H9 (cell line): Measurements from ENCODE around the gene ERC1. TPM values are rescaled to one million over a fixed set of nuclear protein-coding genes. Genes with fewer than 3 reads are reported as not detected.

ENCODE experiments used
- DNase-seq: peaks from one replicate; pipeline ENCODE4 v3.0.0-alpha.2; 2017
- H2AFZ ChIP-seq: one replicate; pipeline ENCODE4 v1.6.1; 2013; ENCODE audit warnings: mild to moderate bottlenecking, low read length, control low read depth, moderate library complexity
- H2AK5ac ChIP-seq: 2 replicates; pipeline ENCODE4 v1.6.1; 2013; ENCODE audit warnings: low read length, control low read depth, mixed read lengths; ENCODE audit not compliant: insufficient read length
- H2BK120ac ChIP-seq: one replicate; pipeline ENCODE4 v1.6.1; 2013; ENCODE audit warnings: low read depth, mild to moderate bottlenecking, low read length, control low read depth, inconsistent platforms; ENCODE audit not compliant: poor library complexity, severe bottlenecking
- H2BK12ac ChIP-seq: 2 replicates; pipeline ENCODE4 v1.6.1; 2013; ENCODE audit warnings: low read length, control low read depth, mixed read lengths, low read depth; ENCODE audit not compliant: insufficient read length
- H2BK15ac ChIP-seq: 2 replicates; pipeline ENCODE4 v1.6.1; 2013; ENCODE audit warnings: low read depth, low read length, control low read depth
- H2BK20ac ChIP-seq: one replicate; pipeline ENCODE4 v1.6.1; 2013; ENCODE audit warnings: low read depth, mild to moderate bottlenecking, low read length, control low read depth, inconsistent platforms; ENCODE audit not compliant: poor library complexity, severe bottlenecking
- H2BK5ac ChIP-seq: 2 replicates; pipeline ENCODE4 v1.6.1; 2013; ENCODE audit warnings: low read length, control low read depth, mixed read lengths; ENCODE audit not compliant: insufficient read length
- H3K14ac ChIP-seq: 2 replicates; pipeline ENCODE4 v1.6.1; 2013; ENCODE audit warnings: low read length, control low read depth; ENCODE audit not compliant: insufficient read depth
- H3K18ac ChIP-seq: 2 replicates; pipeline ENCODE4 v1.6.1; 2013; ENCODE audit warnings: low read depth, mild to moderate bottlenecking, mixed read lengths, low read length, control low read depth; ENCODE audit not compliant: insufficient read length
- H3K23ac ChIP-seq: 2 replicates; pipeline ENCODE4 v1.6.1; 2013; ENCODE audit warnings: low read length, control low read depth, mixed read lengths, low read depth; ENCODE audit not compliant: insufficient read length
- H3K23me2 ChIP-seq: 2 replicates; pipeline ENCODE4 v1.6.1; 2013; ENCODE audit warnings: low read depth, mild to moderate bottlenecking, mixed read lengths, low read length, control low read depth; ENCODE audit not compliant: insufficient read length, poor library complexity, severe bottlenecking
- H3K27ac ChIP-seq: 2 replicates; pipeline ENCODE4 v1.5.1; 2013; ENCODE audit warnings: low read length, control low read depth, mixed read lengths, low read depth; ENCODE audit not compliant: insufficient read length
- H3K27me3 ChIP-seq: 2 replicates; pipeline ENCODE4 v1.6.1; 2013; ENCODE audit warnings: low read length, control low read depth, inconsistent platforms; ENCODE audit not compliant: insufficient read depth
- H3K4ac ChIP-seq: 2 replicates; pipeline ENCODE4 v1.6.1; 2013; ENCODE audit warnings: low read depth, mild to moderate bottlenecking, control low read depth, inconsistent platforms, low read length, moderate library complexity
- H3K4me1 ChIP-seq: 2 replicates; pipeline ENCODE4 v1.6.1; 2013; ENCODE audit warnings: low read length, control low read depth, inconsistent platforms; ENCODE audit not compliant: insufficient read depth
- H3K4me2 ChIP-seq: 2 replicates; pipeline ENCODE4 v1.6.1; 2013; ENCODE audit warnings: low read length, control low read depth, mixed read lengths; ENCODE audit not compliant: insufficient read length, insufficient read depth
- H3K56ac ChIP-seq: 2 replicates; pipeline ENCODE4 v1.6.1; 2013; ENCODE audit warnings: low read depth, mild to moderate bottlenecking, mixed read lengths, low read length, control low read depth; ENCODE audit not compliant: insufficient read length
- H3K79me1 ChIP-seq: 2 replicates; pipeline ENCODE4 v1.6.1; 2013; ENCODE audit warnings: low read depth, mild to moderate bottlenecking, moderate library complexity, low read length, control low read depth, inconsistent platforms; ENCODE audit not compliant: insufficient read depth, poor library complexity, severe bottlenecking
- H3K79me2 ChIP-seq: 2 replicates; pipeline ENCODE4 v1.6.1; 2013; ENCODE audit warnings: low read length, control low read depth, inconsistent platforms; ENCODE audit not compliant: insufficient read depth
- H3K9ac ChIP-seq: 2 replicates; pipeline ENCODE4 v1.6.1; 2013; ENCODE audit warnings: low read length, control low read depth, mixed read lengths; ENCODE audit not compliant: insufficient read length; ENCODE audit errors: extremely low read depth
- H3K9me3 ChIP-seq: one replicate; pipeline ENCODE4 v1.6.1; 2013; ENCODE audit warnings: low read depth, low read length, inconsistent platforms; ENCODE audit not compliant: control insufficient read depth
- H3T11ph ChIP-seq: one replicate; pipeline ENCODE4 v1.6.1; 2013; ENCODE audit warnings: mild to moderate bottlenecking, low read length, control low read depth, inconsistent platforms
- H4K20me1 ChIP-seq: one replicate; pipeline ENCODE4 v1.6.1; 2013; ENCODE audit not compliant: control insufficient read depth, insufficient read length, insufficient read depth
- H4K5ac ChIP-seq: 2 replicates; pipeline ENCODE4 v1.6.1; 2013; ENCODE audit warnings: low read depth, mild to moderate bottlenecking, mixed read lengths, low read length, control low read depth; ENCODE audit not compliant: insufficient read length
- H4K8ac ChIP-seq: replicated peaks from 2 replicates; pipeline ENCODE4 v1.6.1; 2013; ENCODE audit warnings: low read length, control low read depth, mixed read lengths, low read depth; ENCODE audit not compliant: insufficient read length
- H4K91ac ChIP-seq: 2 replicates; pipeline ENCODE4 v1.6.1; 2013; ENCODE audit warnings: low read depth, mild to moderate bottlenecking, moderate library complexity, mixed read lengths, low read length, control low read depth; ENCODE audit not compliant: insufficient read length
- H3K27ac Mint-ChIP-seq, 3 experiments: 2 replicates in 2 of 3; 3 replicates in 1 of 3; pipeline ENCODE4 v1.8.0; 2020 to 2021; ENCODE audit warnings: mixed read lengths in 3 of 3, mild to moderate bottlenecking in 1 of 3, moderate library complexity in 1 of 3
- H3K27me3 Mint-ChIP-seq: 2 replicates; pipeline ENCODE4 v1.8.0; 2021; ENCODE audit warnings: low read depth, mild to moderate bottlenecking, moderate library complexity, mixed read lengths
- H3K36me3 Mint-ChIP-seq, 3 experiments: 2 replicates in 2 of 3; 3 replicates in 1 of 3; pipeline ENCODE4 v1.8.0; 2020 to 2021; ENCODE audit warnings: low read depth in 3 of 3, mixed read lengths in 3 of 3; ENCODE audit not compliant: insufficient read depth in 1 of 3
- H3K4me1 Mint-ChIP-seq, 2 experiments: 2 replicates each; pipeline ENCODE4 v1.8.0; 2020; ENCODE audit warnings: mixed read lengths in 2 of 2
- H3K4me3 Mint-ChIP-seq, 2 experiments: 2 replicates in 1 of 2; 3 replicates in 1 of 2; pipeline ENCODE4 v1.8.0; 2020 to 2021; ENCODE audit warnings: mild to moderate bottlenecking in 2 of 2, mixed read lengths in 2 of 2, moderate library complexity in 1 of 2
- H3K9me3 Mint-ChIP-seq, 2 experiments: 2 replicates in 1 of 2; 3 replicates in 1 of 2; pipeline ENCODE4 v1.8.0; 2020; ENCODE audit warnings: mild to moderate bottlenecking in 2 of 2, mixed read lengths in 2 of 2, moderate library complexity in 1 of 2
- WGBS: extraction: QIAGEN DNeasy Blood & Tissue Kit; methylation state at CpG from one replicate; pipeline ENCODE4 v1.1.7; 2013; ENCODE audit warnings: missing lambda C conversion rate, low lambda C conversion rate, mixed read lengths; ENCODE audit not compliant: insufficient read length; ENCODE audit errors: extremely low coverage; 5-methylcytosine and 5-hydroxymethylcytosine counted together
- total RNA-seq: library from RNA; stranded (reverse); gene quantifications from 2 replicates; pipeline ENCODE4 v1.2.1, GENCODE V29; 2021
- TF ChIP-seq, protein P1 (sequence below): fragments of 200-600 bp; sonication (generic); conservative IDR thresholded peaks from 3 replicates; pipeline ENCODE4 v1.8.0; 2021; ENCODE audit warnings: antibody characterized with exemption, mild to moderate bottlenecking

Gene ERC1
- total RNA-seq, 1 experiment from 2014 or later: 51.2 TPM

DNA sequence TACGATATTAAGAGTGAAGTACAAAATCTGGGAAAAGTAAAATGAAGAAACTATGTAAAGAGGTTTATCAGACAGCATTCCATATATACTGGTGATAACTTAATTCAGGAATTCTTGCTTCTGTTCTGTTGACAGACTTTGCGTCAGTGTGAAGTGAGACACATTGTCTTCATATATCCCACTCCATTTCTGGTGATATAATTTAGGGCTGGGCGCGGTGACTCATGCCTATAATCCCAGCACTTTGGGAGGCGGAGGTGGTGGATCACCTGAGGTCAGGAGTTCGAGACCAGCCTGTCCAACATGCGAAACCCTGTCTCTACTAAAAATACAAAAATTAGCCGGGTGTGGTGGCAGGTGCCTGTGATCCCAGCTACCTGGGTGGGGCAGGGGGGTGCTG is 21.2 kb upstream of the ERC1 start:
- Histone ChIP-seq H2BK20ac (no peak overlapping the region), H3K23me2 (no peaks in the 10 kb centered on the region), H4K20me1 (no peaks in the 10 kb centered on the region), H3K18ac (no peak overlapping the region), H2AFZ (no peak overlapping the region), H3K4me1 (no peaks in the 10 kb centered on the region), H4K5ac (no peak overlapping the region), H3K14ac (no peak overlapping the region), H2BK12ac (no peak overlapping the region), H3K27me3 (no peaks in the 10 kb centered on the region), H2AK5ac (no peak overlapping the region), H4K8ac (no peak overlapping the region), H3K4ac (no peak overlapping the region), H3K27ac (no peak overlapping the region), H3K79me1 (no peaks in the 10 kb centered on the region), H2BK5ac (no peak overlapping the region), H2BK120ac (no peak overlapping the region), H3K9ac (no peak overlapping the region), H3K79me2 (no peaks in the 10 kb centered on the region), H3K9me3 (no peaks in the 10 kb centered on the region), H3T11ph (no peak overlapping the region), H3K23ac (no peak overlapping the region), H4K91ac (no peak overlapping the region), H2BK15ac (no peak overlapping the region), H3K4me2 (no peak overlapping the region), H3K56ac (no peak overlapping the region)
- Mint-ChIP-seq H3K27ac (no peak overlapping the region), H3K4me1 (peaks cover 12 to 16% of the 10 kb centered on the region in 2 experiments; a peak in 3 of 4 replicates), H3K4me3 (no peak overlapping the region), H3K27me3 (no peaks in the 10 kb centered on the region; the same call in 1 of the 2 replicates), H3K9me3 (peaks cover 0 to 6% of the 10 kb centered on the region in 2 experiments; a peak in 2 of 5 replicates), H3K36me3 (no peaks in the 10 kb centered on the region; a peak in 1 of 7 replicates)
- 100% methylated on average over 1 of the region's 8 CpGs for WGBS
- no peak for DNase-seq
- TF ChIP-seq, protein P1, sequence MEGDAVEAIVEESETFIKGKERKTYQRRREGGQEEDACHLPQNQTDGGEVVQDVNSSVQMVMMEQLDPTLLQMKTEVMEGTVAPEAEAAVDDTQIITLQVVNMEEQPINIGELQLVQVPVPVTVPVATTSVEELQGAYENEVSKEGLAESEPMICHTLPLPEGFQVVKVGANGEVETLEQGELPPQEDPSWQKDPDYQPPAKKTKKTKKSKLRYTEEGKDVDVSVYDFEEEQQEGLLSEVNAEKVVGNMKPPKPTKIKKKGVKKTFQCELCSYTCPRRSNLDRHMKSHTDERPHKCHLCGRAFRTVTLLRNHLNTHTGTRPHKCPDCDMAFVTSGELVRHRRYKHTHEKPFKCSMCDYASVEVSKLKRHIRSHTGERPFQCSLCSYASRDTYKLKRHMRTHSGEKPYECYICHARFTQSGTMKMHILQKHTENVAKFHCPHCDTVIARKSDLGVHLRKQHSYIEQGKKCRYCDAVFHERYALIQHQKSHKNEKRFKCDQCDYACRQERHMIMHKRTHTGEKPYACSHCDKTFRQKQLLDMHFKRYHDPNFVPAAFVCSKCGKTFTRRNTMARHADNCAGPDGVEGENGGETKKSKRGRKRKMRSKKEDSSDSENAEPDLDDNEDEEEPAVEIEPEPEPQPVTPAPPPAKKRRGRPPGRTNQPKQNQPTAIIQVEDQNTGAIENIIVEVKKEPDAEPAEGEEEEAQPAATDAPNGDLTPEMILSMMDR: no peak
